Colonic mucosa (tissue), 4 donors: ENCODE measurements around the gene CHADL. TPM values are rescaled to one million over a fixed set of nuclear protein-coding genes. Genes with fewer than 3 reads are reported as not detected.

Experiments
- DNase-seq: peaks from one replicate; pipeline ENCODE4 v3.0.0-alpha.2; 2020
- H3K27ac ChIP-seq: fragments of 200-600 bp; one replicate; pipeline ENCODE4 v1.8.0; 2021
- H3K27me3 ChIP-seq: fragments of 200-600 bp; one replicate; pipeline ENCODE4 v1.8.0; 2021
- H3K36me3 ChIP-seq: fragments of 200-600 bp; one replicate; pipeline ENCODE4 v1.8.0; 2021
- H3K4me1 ChIP-seq: fragments of 200-600 bp; one replicate; pipeline ENCODE4 v1.8.0; 2021; ENCODE audit warnings: mild to moderate bottlenecking
- H3K4me3 ChIP-seq: fragments of 200-600 bp; one replicate; pipeline ENCODE4 v1.8.0; 2021
- H3K9ac ChIP-seq, 2 donors: one replicate each; pipeline ENCODE4 v1.7.0; 2013; ENCODE audit warnings: control low read depth in 2 of 2, low read depth in 2 of 2, low read length in 2 of 2
- H3K9me3 ChIP-seq: fragments of 200-600 bp; one replicate; pipeline ENCODE4 v1.8.0; 2021
- CTCF ChIP-seq: fragments of 200-600 bp; IDR thresholded peaks from one replicate; pipeline ENCODE4 v1.8.0; 2022; ENCODE audit warnings: antibody characterized with exemption, mild to moderate bottlenecking
- intact Hi-C: fragments of 100-400 bp; cut with DNase I; formaldehyde crosslinking; loops from one replicate; pipeline ENCODE4 v1.14.1; 2022
- total RNA-seq, 2 donors: library from RNA; stranded (reverse); fragmentation: NEBNext Ultra II Directional in 1 of 2; extraction: Animal tissue kit (Norgen Biotek cat#: 25700) in 1 of 2; gene quantifications; one replicate each; pipeline ENCODE4 v1.2.1, GENCODE V29; 2021
- donor health status: healthy.
- donor health status: DM: no; HTN: no; CAD: no.
- donor health status: DM: no; HTN: no; CAD: no.

CHADL gene
- total RNA-seq, 2 donors from 2014 or later = 0.62 to 1.8 TPM

- H3K36me3 ChIP-seq = peaks cover 4% of the 10 kb centered on the region
- H3K9ac ChIP-seq = no peak overlapping the region
- no peak for DNase-seq
- no peaks in the 10 kb centered on the region for H3K27me3 ChIP-seq
- TF ChIP-seq CTCF = no peak
- H3K9me3 ChIP-seq = no peaks in the 10 kb centered on the region
- no peak overlapping the region for H3K4me3 ChIP-seq
- intact Hi-C loops = no loop called here
- H3K27ac ChIP-seq = no peak overlapping the region
- no peaks in the 10 kb centered on the region for H3K4me1 ChIP-seq
Observed at GRCh38 chr22:41271787-41272186, 31.1 kb upstream of the CHADL start.

- no peak for DNase-seq
- Histone ChIP-seq H3K27me3 (no peaks in the 10 kb centered on the region), H3K36me3 (peaks cover 12% of the 10 kb centered on the region), H3K27ac (no peak overlapping the region), H3K4me1 (no peaks in the 10 kb centered on the region), H3K9me3 (no peaks in the 10 kb centered on the region), H3K9ac (no peak overlapping the region), H3K4me3 (no peak overlapping the region)
- no peak for TF ChIP-seq CTCF
- intact Hi-C loops = no loop called here
Observed at GRCh38 chr22:41267958-41268357, 27.2 kb upstream of the CHADL start.

DNA sequence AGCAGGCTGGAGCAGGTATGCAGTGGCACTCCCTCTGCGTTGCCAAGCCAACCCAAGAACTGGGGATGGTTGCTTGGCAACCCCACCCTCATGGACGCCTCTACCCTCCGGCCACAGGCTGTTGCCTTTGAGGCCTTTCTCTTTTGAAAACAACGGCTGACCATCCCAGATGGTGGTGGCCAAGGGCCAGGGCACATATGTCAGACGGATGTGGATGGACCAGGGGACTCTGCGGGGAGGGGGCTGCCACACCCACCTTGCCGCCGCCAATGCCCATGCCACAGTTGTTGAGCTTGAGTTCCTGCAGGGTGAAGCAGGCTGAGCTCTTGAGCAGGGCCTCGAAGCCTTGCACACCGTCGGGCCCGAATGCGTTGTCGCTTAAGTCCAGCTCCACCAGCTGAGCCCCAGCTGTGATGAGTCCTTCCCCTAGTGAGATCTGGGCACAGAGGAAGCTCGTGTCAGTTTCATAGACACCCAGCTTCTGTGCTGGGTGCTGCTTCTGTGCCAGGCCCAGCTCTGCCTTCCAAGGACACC, 23.7 kb upstream of the CHADL start:
- intact Hi-C loops = no loop called here
- no peaks in the 10 kb centered on the region for H3K9me3 ChIP-seq
- no peak for DNase-seq
- no peak overlapping the region for H3K27ac ChIP-seq
- H3K4me1 ChIP-seq = no peaks in the 10 kb centered on the region
- H3K36me3 ChIP-seq = peaks cover 12% of the 10 kb centered on the region
- TF ChIP-seq CTCF = no peak
- H3K4me3 ChIP-seq = no peak overlapping the region
- no peak overlapping the region for H3K9ac ChIP-seq
- H3K27me3 ChIP-seq = no peaks in the 10 kb centered on the region

GRCh38 chr22:41263704-41264103, 23.0 kb upstream of the CHADL start:
- intact Hi-C loops = no loop called here

GRCh38 chr22:41262250-41262765, 21.6 kb upstream of the CHADL start:
- Histone ChIP-seq H3K4me3 (no peak overlapping the region), H3K36me3 (peaks cover 9% of the 10 kb centered on the region), H3K27me3 (no peaks in the 10 kb centered on the region), H3K9ac (no peak overlapping the region), H3K9me3 (no peaks in the 10 kb centered on the region), H3K4me1 (no peaks in the 10 kb centered on the region), H3K27ac (no peak overlapping the region)
- no peak for DNase-seq
- intact Hi-C loops = no loop called here
- TF ChIP-seq CTCF = no peak

More at GRCh38 chr22:41263704-41264103, 23.0 kb upstream of the CHADL start:
- no peak overlapping the region for H3K27ac ChIP-seq
- DNase-seq = no peak
- H3K9me3 ChIP-seq = no peaks in the 10 kb centered on the region
- H3K9ac ChIP-seq = no peak overlapping the region
- H3K36me3 ChIP-seq = peaks cover 12% of the 10 kb centered on the region
- no peaks in the 10 kb centered on the region for H3K4me1 ChIP-seq
- no peaks in the 10 kb centered on the region for H3K27me3 ChIP-seq
- TF ChIP-seq CTCF = no peak
- H3K4me3 ChIP-seq = no peak overlapping the region
